ENCODE results near the gene SLC66A2.
"Not testable (repeated sequence)": the region's sequence is repeated elsewhere in the genome, so short reads cannot be mapped to it uniquely, and the experiment has no call there.

SLC66A2 gene

DNA sequence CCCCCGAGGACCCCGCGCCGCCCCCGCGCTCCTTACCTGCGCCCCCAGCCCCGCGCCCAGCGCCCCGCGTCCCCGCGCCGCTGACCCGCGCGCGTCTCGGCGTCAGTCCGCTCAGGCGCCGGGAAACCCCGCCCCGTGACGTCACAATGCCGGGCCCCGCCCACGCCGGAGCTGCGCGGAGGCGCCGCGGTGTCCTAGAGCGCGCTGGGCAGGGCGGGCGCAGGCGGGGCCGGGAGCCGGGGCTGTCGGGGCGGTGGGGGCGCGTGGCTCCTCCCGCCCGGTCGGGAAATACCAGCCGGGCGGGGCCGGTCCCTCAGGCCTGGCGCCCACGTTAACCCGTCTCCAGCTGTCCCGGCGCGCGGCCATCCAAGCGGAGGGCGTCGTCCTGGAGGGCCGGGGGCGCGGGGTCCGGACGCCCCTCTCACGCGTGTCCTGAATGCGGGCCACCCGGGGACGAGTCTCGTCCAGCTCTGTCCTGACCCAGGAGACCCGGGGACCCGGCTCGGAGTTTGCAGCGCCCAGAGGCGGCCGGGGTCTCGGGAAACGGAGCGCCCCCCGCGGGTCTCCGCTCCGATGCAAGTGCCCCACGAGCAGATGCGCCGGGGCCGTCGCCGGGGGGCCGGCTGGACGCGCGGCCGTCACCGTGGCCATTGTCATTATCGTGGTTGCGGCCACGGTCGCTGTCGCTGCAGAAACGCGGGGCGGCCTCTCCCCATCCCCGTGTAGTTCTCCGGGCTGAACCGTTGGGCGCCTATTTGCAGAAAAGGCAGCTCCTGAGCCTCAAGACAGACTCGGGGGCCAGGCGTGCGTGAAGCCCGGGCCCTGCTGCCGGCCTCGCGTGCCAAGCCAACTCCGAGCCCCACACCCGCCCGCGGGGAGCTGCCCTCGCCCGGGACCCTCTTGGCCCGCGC is at the start of gene SLC66A2:
Gene SLC66A2, minus strand, starts transcription at position 109 of the 911 bp plus-strand sequence. CDS start 727 bp downstream, outside the sequence.
- peak within 1 kb of the TSS; percentile 86 for H2AFZ ChIP-seq (ENCODE audit: low read depth, low read length, severe bottlenecking)
- H3K36me3 ChIP-seq (ENCODE audit: low read length): no peaks in the 10 kb centered on the region
- no peaks in the 10 kb centered on the region for H3K9me3 ChIP-seq (ENCODE audit: insufficient read depth, low read length)
- H3K27ac ChIP-seq (ENCODE audit: low read depth, low read length): peak within 1 kb of the TSS; percentile 51; the same call in 1 of the 2 replicates
- H3F3A ChIP-seq (ENCODE audit: insufficient read depth): 0 out of 2 replicates have a peak, but pooled peaks cover 7% of the 10 kb centered on the region
- peaks cover 5% of the 10 kb centered on the region; the same call in 1 of the 2 replicates for H3K79me2 ChIP-seq (ENCODE audit: insufficient read depth, low read length)
- no peaks in the 10 kb centered on the region for H3K27me3 ChIP-seq (ENCODE audit: low read length)
- H3K4me2 ChIP-seq (ENCODE audit: low read depth, low read length, poor library complexity, severe bottlenecking): peak within 1 kb of the TSS; percentile 56
- TF ChIP-seq, protein P1, sequence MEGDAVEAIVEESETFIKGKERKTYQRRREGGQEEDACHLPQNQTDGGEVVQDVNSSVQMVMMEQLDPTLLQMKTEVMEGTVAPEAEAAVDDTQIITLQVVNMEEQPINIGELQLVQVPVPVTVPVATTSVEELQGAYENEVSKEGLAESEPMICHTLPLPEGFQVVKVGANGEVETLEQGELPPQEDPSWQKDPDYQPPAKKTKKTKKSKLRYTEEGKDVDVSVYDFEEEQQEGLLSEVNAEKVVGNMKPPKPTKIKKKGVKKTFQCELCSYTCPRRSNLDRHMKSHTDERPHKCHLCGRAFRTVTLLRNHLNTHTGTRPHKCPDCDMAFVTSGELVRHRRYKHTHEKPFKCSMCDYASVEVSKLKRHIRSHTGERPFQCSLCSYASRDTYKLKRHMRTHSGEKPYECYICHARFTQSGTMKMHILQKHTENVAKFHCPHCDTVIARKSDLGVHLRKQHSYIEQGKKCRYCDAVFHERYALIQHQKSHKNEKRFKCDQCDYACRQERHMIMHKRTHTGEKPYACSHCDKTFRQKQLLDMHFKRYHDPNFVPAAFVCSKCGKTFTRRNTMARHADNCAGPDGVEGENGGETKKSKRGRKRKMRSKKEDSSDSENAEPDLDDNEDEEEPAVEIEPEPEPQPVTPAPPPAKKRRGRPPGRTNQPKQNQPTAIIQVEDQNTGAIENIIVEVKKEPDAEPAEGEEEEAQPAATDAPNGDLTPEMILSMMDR (IDR thresholded peaks at IDR 0.05; ENCODE audit: insufficient read depth, low read length, poor library complexity, severe bottlenecking): peak; percentile 16
- TF ChIP-seq EZH2phosphoT487 (conservative IDR thresholded peaks at IDR 0.05; ENCODE audit: low read length): no peak
- no peaks in the 10 kb centered on the region for H4K20me1 ChIP-seq (ENCODE audit: low read depth, low read length)
- H3K9ac ChIP-seq (ENCODE audit: low read length): peak within 1 kb of the TSS; percentile 76
- H3K9me2 ChIP-seq (replicated peaks; ENCODE audit: insufficient read depth, low read length): no peaks in the 10 kb centered on the region
- H3K4me3 ChIP-seq (ENCODE audit: insufficient read depth, low read length, poor library complexity, severe bottlenecking): peak within 1 kb of the TSS; percentile 83

DNA sequence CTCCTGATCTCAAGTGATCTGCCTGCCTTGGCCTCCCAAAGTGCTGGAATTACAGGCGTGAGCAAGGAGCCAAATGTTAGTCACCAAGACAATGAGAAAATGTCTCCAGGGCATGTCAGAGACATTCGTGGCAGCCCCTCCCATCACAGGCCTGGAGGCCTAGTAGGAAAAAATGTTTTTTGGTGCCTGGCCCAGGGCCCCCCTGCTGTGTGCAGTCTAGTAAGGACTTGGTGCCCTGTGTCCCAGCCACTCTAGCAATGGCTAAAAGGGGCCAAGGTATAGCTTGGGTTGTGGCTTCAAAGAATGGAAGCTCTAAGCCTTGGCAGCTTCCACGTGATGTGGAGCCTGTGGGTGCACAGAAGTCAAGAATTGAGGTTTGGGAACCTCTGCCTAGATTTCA is 49.4 kb upstream of the SLC66A2 start:
- H3K9me2 ChIP-seq (replicated peaks; ENCODE audit: insufficient read depth, low read length): no peaks in the 10 kb centered on the region
- no peak overlapping the region for H3K4me2 ChIP-seq (ENCODE audit: low read depth, low read length, poor library complexity, severe bottlenecking)
- H3K9me3 ChIP-seq (ENCODE audit: insufficient read depth, low read length): peaks cover 19% of the 10 kb centered on the region; the same call in 1 of the 2 replicates
- no peak for TF ChIP-seq EZH2phosphoT487 (conservative IDR thresholded peaks at IDR 0.05; ENCODE audit: low read length)
- TF ChIP-seq, protein P1 (IDR thresholded peaks at IDR 0.05; ENCODE audit: insufficient read depth, low read length, poor library complexity, severe bottlenecking): no peak
- no peaks in the 10 kb centered on the region for H3K27me3 ChIP-seq (ENCODE audit: low read length)
- no peak overlapping the region for H3K27ac ChIP-seq (ENCODE audit: low read depth, low read length)
- H3K79me2 ChIP-seq (ENCODE audit: insufficient read depth, low read length): no peaks in the 10 kb centered on the region
- no peaks in the 10 kb centered on the region for H4K20me1 ChIP-seq (ENCODE audit: low read depth, low read length)
- no peak overlapping the region for H3K4me3 ChIP-seq (ENCODE audit: insufficient read depth, low read length, poor library complexity, severe bottlenecking)
- no peak overlapping the region for H3K9ac ChIP-seq (ENCODE audit: low read length)
- H3K36me3 ChIP-seq (ENCODE audit: low read length): no peaks in the 10 kb centered on the region
- H2AFZ ChIP-seq (ENCODE audit: low read depth, low read length, severe bottlenecking): no peak overlapping the region
- H3F3A ChIP-seq (ENCODE audit: insufficient read depth): no peaks in the 10 kb centered on the region

DNA sequence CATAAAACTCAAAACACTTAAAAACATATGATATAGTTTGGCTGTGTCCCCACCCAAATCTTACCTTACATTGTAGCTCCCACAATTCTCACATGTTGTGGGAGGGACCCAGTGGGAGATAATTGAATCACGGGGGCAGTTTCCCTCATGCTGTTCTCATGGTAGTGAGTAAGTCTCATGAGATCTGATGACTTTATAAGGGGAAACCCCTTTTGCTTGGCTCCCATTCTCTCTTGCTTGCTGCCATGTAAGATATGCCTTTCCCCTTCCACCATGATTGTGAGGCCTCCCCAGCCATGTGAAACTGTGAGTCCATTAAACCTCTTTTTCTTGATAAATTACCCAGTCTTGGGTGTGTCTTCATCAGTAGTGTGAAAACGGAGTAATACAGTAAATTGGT is 48.2 kb upstream of the SLC66A2 start:
- H3K4me2 ChIP-seq (ENCODE audit: low read depth, low read length, poor library complexity, severe bottlenecking); H3K4me3 ChIP-seq (ENCODE audit: insufficient read depth, low read length, poor library complexity, severe bottlenecking); H3K9ac ChIP-seq (ENCODE audit: low read length); H3F3A ChIP-seq (ENCODE audit: insufficient read depth); H4K20me1 ChIP-seq (ENCODE audit: low read depth, low read length); H2AFZ ChIP-seq (ENCODE audit: low read depth, low read length, severe bottlenecking); H3K79me2 ChIP-seq (ENCODE audit: insufficient read depth, low read length); H3K9me2 ChIP-seq (replicated peaks; ENCODE audit: insufficient read depth, low read length); H3K27me3 ChIP-seq (ENCODE audit: low read length); H3K27ac ChIP-seq (ENCODE audit: low read depth, low read length); H3K36me3 ChIP-seq (ENCODE audit: low read length): not testable (repeated sequence)
- H3K9me3 ChIP-seq (ENCODE audit: insufficient read depth, low read length): peaks cover 19% of the 10 kb centered on the region; the same call in 1 of the 2 replicates

DNA sequence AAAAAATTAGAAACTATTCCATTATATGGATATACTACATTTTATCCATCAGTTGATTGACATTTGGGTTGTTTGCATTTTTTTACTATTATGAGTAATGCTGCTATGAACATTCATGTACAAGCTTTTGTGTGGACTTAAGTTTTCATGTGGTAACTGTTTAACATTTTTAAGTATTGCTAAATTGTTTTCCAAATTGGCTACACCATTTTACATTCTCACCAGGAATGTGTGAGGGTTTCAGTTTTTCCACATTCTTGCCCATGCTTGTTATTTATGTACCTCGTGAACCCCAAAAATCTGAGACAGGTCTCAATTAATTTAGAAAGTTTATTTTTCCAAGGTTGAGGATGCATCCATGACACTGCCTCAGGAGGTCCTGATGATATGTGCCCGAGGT is 40.0 kb upstream of the SLC66A2 start:
- Histone ChIP-seq H3K36me3 (ENCODE audit: low read length) (no peaks in the 10 kb centered on the region; the same call in 1 of the 2 replicates), H3K9ac (ENCODE audit: low read length) (no peak overlapping the region), H3K79me2 (ENCODE audit: insufficient read depth, low read length) (peaks cover 17% of the 10 kb centered on the region), H4K20me1 (ENCODE audit: low read depth, low read length) (peaks cover 12% of the 10 kb centered on the region; the same call in 1 of the 2 replicates), H3K27me3 (ENCODE audit: low read length) (no peaks in the 10 kb centered on the region), H2AFZ (ENCODE audit: low read depth, low read length, severe bottlenecking) (no peak overlapping the region), H3K4me2 (ENCODE audit: low read depth, low read length, poor library complexity, severe bottlenecking) (no peak overlapping the region), H3K9me3 (ENCODE audit: insufficient read depth, low read length) (no peaks in the 10 kb centered on the region), H3F3A (ENCODE audit: insufficient read depth) (no peaks in the 10 kb centered on the region), H3K27ac (ENCODE audit: low read depth, low read length) (no peak overlapping the region), H3K9me2 (replicated peaks; ENCODE audit: insufficient read depth, low read length) (no peaks in the 10 kb centered on the region), H3K4me3 (ENCODE audit: insufficient read depth, low read length, poor library complexity, severe bottlenecking) (no peak overlapping the region)
- TF ChIP-seq, protein P1 (IDR thresholded peaks at IDR 0.05; ENCODE audit: insufficient read depth, low read length, poor library complexity, severe bottlenecking): no peak
- TF ChIP-seq EZH2phosphoT487 (conservative IDR thresholded peaks at IDR 0.05; ENCODE audit: low read length): no peak

All from SU-DHL-6 (cell line).